Smooth muscle cell (in vitro differentiated cells): Measurements from ENCODE around the gene BYSL. TPM values are rescaled to one million over a fixed set of nuclear protein-coding genes. Genes with fewer than 3 reads are reported as not detected.

Experiments
- DNase-seq: peaks from one replicate; lab custom pipeline; 2025; ENCODE audit not compliant: unreplicated experiment; lab: John Stamatoyannopoulos, UW
- H2AFZ ChIP-seq: fragments of 200-600 bp; sonication (generic); 2 replicates; pipeline ENCODE4 v1.6.0; 2016; ENCODE audit warnings: antibody characterized with exemption, low read depth, mild to moderate bottlenecking
- H3F3A ChIP-seq: fragments of 200-600 bp; sonication (generic); 2 replicates; pipeline ENCODE4 v1.6.0; 2017; ENCODE audit warnings: antibody characterized with exemption, low read depth
- H3K27ac ChIP-seq: fragments of 200-600 bp; sonication (generic); 2 replicates; pipeline ENCODE4 v1.5.1; 2016; ENCODE audit warnings: low read depth, mild to moderate bottlenecking
- H3K27me3 ChIP-seq: fragments of 200-600 bp; sonication (generic); 2 replicates; pipeline ENCODE4 v1.6.1; 2016; ENCODE audit warnings: low read depth, mild to moderate bottlenecking
- H3K36me3 ChIP-seq: fragments of 200-600 bp; sonication (generic); 2 replicates; pipeline ENCODE4 v1.5.1; 2016; ENCODE audit warnings: low read depth
- H3K4me1 ChIP-seq: fragments of 200-600 bp; sonication (generic); 2 replicates; pipeline ENCODE4 v1.5.1; 2016; ENCODE audit warnings: low read depth
- H3K4me2 ChIP-seq: fragments of 200-600 bp; sonication (generic); 2 replicates; pipeline ENCODE4 v1.6.0; 2016; ENCODE audit warnings: mild to moderate bottlenecking
- H3K4me3 ChIP-seq: fragments of 200-600 bp; sonication (generic); 2 replicates; pipeline ENCODE4 v1.5.1; 2016; ENCODE audit warnings: mild to moderate bottlenecking
- H3K79me2 ChIP-seq: fragments of 200-600 bp; sonication (generic); 2 replicates; pipeline ENCODE4 v1.6.0; 2016; ENCODE audit warnings: low read depth, mild to moderate bottlenecking
- H3K9ac ChIP-seq: fragments of 200-600 bp; sonication (generic); 2 replicates; pipeline ENCODE4 v1.6.0; 2016; ENCODE audit warnings: low read depth
- H3K9me3 ChIP-seq: fragments of 200-600 bp; sonication (generic); replicated peaks from 2 replicates; pipeline ENCODE4 v1.5.1; 2016; ENCODE audit warnings: low read depth
- H4K20me1 ChIP-seq: fragments of 200-600 bp; sonication (generic); 2 replicates; pipeline ENCODE4 v1.6.0; 2016; ENCODE audit warnings: low read depth
- WGBS: methylation state at CpG from one replicate; pipeline ENCODE4 v1.1.7; 2016; ENCODE audit warnings: low lambda C conversion rate; 5-methylcytosine and 5-hydroxymethylcytosine counted together
- polyA plus RNA-seq: library from polyadenylated mRNA; unstranded; fragments of >200 nt; fragmentation: Nextera tagmentation; extraction: Ambion mirVana; gene quantifications from 2 replicates; pipeline ENCODE4 v1.2.1, GENCODE V29; 2016
- total RNA-seq: library from RNA; depleted of rRNA; stranded (reverse); fragments of >200 nt; gene quantifications from 2 replicates; pipeline ENCODE4 v1.2.3, GENCODE V29; 2014
- TF ChIP-seq, protein P1 (sequence below): fragments of 200-600 bp; sonication (generic); IDR thresholded peaks from 2 replicates; pipeline ENCODE4 v1.5.1; 2017; ENCODE audit warnings: borderline replicate concordance, mild to moderate bottlenecking, antibody characterized with exemption; ENCODE audit not compliant: insufficient read depth, poor library complexity, severe bottlenecking

BYSL gene
- total and polyA plus RNA-seq, 2 experiments from 2014 or later, result 11.4 to 23.8 TPM

DNA sequence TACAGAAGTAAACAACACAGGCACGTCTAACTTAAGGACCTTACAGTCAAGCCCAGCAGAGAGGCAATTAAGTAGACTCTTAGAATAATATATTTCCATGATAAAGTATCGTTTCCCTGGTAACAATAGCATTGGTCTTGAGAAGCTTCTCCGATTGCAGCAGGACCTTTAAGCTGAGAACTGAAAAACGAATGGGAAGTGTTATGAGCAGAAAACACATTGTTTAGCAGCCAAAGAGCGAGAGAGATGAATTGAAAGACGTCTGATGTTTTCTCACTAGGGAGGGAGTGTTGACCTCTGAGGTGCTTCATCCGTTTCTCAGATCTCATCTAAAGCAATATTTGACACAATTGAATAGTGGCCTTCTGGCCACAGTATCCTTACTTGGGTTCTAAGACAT lies 855 bp downstream of the BYSL start:
- Histone ChIP-seq H3K9ac (peak overlapping the region; percentile 99), H4K20me1 (no peaks in the 10 kb centered on the region), H3K9me3 (no peaks in the 10 kb centered on the region), H3K36me3 (no peaks in the 10 kb centered on the region), H3F3A (no peaks in the 10 kb centered on the region), H3K79me2 (peaks cover 68% of the 10 kb centered on the region), H2AFZ (peak overlapping the region; percentile 92), H3K4me3 (peak overlapping the region; percentile 81), H3K27me3 (no peaks in the 10 kb centered on the region), H3K4me2 (peak overlapping the region; percentile 97), H3K4me1 (peaks cover 25% of the 10 kb centered on the region), H3K27ac (peak overlapping the region; percentile 99)
- TF ChIP-seq, protein P1, sequence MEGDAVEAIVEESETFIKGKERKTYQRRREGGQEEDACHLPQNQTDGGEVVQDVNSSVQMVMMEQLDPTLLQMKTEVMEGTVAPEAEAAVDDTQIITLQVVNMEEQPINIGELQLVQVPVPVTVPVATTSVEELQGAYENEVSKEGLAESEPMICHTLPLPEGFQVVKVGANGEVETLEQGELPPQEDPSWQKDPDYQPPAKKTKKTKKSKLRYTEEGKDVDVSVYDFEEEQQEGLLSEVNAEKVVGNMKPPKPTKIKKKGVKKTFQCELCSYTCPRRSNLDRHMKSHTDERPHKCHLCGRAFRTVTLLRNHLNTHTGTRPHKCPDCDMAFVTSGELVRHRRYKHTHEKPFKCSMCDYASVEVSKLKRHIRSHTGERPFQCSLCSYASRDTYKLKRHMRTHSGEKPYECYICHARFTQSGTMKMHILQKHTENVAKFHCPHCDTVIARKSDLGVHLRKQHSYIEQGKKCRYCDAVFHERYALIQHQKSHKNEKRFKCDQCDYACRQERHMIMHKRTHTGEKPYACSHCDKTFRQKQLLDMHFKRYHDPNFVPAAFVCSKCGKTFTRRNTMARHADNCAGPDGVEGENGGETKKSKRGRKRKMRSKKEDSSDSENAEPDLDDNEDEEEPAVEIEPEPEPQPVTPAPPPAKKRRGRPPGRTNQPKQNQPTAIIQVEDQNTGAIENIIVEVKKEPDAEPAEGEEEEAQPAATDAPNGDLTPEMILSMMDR, result no peak
- 13% methylated on average over 7 of the region's 7 CpGs for WGBS
- no peak for DNase-seq

DNA sequence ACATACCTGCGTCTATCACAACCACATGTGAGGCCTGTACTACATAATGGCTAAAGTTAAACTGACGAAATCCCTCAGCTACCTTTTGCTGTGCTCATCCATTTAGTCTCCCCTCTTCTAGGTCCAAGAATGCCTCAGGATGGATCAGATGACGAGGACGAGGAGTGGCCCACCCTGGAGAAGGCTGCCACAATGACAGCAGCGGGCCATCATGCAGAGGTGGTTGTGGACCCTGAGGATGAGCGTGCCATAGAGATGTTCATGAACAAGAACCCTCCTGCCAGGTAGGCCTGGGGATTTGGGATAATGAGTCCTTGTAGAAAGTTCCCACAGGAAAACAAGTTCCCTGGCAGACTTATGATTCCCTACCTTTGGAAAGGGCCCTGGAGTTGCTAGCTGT lies 6.0 kb downstream of the BYSL start:
- no peak overlapping the region for H2AFZ ChIP-seq
- H3K4me1 ChIP-seq, result peaks cover 11% of the 10 kb centered on the region
- no peak overlapping the region for H3K4me3 ChIP-seq
- TF ChIP-seq, protein P1, result no peak
- no peaks in the 10 kb centered on the region for H3F3A ChIP-seq
- no peak overlapping the region for H3K27ac ChIP-seq
- WGBS, result 96% methylated on average over 6 of the region's 6 CpGs
- peaks cover 10% of the 10 kb centered on the region for H3K36me3 ChIP-seq
- H3K27me3 ChIP-seq, result no peaks in the 10 kb centered on the region
- no peak for DNase-seq
- peaks cover 39% of the 10 kb centered on the region for H3K79me2 ChIP-seq
- H3K9me3 ChIP-seq, result no peaks in the 10 kb centered on the region
- H3K9ac ChIP-seq, result no peak overlapping the region
- H3K4me2 ChIP-seq, result no peak overlapping the region
- H4K20me1 ChIP-seq, result no peaks in the 10 kb centered on the region

DNA sequence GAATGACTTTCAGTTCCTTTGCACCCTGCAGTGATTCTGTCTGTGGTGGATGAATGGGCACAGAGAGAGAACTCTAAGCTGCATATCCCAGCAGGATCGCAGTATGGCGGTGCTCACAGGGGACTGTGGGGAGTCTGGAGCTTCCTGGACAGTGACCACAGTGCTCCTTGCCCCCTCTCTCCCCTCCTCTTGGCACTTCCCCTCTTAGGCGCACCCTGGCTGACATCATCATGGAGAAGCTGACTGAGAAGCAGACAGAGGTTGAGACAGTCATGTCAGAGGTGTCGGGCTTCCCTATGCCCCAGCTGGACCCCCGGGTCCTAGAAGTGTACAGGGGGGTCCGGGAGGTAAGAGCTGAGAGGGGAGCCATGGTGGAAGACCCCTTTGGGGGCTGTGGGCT lies 8.6 kb downstream of the BYSL start:
- no peaks in the 10 kb centered on the region for H3K27me3 ChIP-seq

GRCh38 chr6:41931792-41932191 lies 10.5 kb downstream of the BYSL start:
- H3K9ac ChIP-seq, result no peak overlapping the region
- no peaks in the 10 kb centered on the region for H3K79me2 ChIP-seq
- 87% methylated on average over 2 of the region's 2 CpGs for whole genome bisulfite sequencing
- H3K4me3 ChIP-seq, result no peak overlapping the region
- no peaks in the 10 kb centered on the region for H3K9me3 ChIP-seq
- peaks cover 23% of the 10 kb centered on the region for H3F3A ChIP-seq
- peaks cover 17% of the 10 kb centered on the region for H3K36me3 ChIP-seq
- no peaks in the 10 kb centered on the region for H3K27me3 ChIP-seq
- TF ChIP-seq, protein P1, result no peak
- peaks cover 19% of the 10 kb centered on the region for H4K20me1 ChIP-seq
- H2AFZ ChIP-seq, result no peak overlapping the region
- H3K4me1 ChIP-seq, result no peaks in the 10 kb centered on the region
- H3K27ac ChIP-seq, result no peak overlapping the region
- DNase-seq, result no peak
- no peak overlapping the region for H3K4me2 ChIP-seq

More for the DNA sequence above, 8.6 kb downstream of the BYSL start:
- peaks cover 17% of the 10 kb centered on the region for H3K36me3 ChIP-seq
- no peak overlapping the region for H3K27ac ChIP-seq
- H3K4me1 ChIP-seq, result no peaks in the 10 kb centered on the region
- H4K20me1 ChIP-seq, result peaks cover 4% of the 10 kb centered on the region
- WGBS, result 100% methylated on average over 6 of the region's 6 CpGs
- TF ChIP-seq, protein P1, result no peak
- DNase-seq, result no peak
- no peak overlapping the region for H2AFZ ChIP-seq
- H3K4me3 ChIP-seq, result no peak overlapping the region
- H3K9ac ChIP-seq, result no peak overlapping the region
- H3F3A ChIP-seq, result peaks cover 8% of the 10 kb centered on the region
- H3K4me2 ChIP-seq, result no peak overlapping the region
- no peaks in the 10 kb centered on the region for H3K9me3 ChIP-seq
- H3K79me2 ChIP-seq, result peaks cover 13% of the 10 kb centered on the region
